ENCODE results near the gene LMF2.
"Not testable (repeated sequence)": the region's sequence is repeated elsewhere in the genome, so short reads cannot be mapped to it uniquely, and the experiment has no call there.

Gene LMF2, protein sequence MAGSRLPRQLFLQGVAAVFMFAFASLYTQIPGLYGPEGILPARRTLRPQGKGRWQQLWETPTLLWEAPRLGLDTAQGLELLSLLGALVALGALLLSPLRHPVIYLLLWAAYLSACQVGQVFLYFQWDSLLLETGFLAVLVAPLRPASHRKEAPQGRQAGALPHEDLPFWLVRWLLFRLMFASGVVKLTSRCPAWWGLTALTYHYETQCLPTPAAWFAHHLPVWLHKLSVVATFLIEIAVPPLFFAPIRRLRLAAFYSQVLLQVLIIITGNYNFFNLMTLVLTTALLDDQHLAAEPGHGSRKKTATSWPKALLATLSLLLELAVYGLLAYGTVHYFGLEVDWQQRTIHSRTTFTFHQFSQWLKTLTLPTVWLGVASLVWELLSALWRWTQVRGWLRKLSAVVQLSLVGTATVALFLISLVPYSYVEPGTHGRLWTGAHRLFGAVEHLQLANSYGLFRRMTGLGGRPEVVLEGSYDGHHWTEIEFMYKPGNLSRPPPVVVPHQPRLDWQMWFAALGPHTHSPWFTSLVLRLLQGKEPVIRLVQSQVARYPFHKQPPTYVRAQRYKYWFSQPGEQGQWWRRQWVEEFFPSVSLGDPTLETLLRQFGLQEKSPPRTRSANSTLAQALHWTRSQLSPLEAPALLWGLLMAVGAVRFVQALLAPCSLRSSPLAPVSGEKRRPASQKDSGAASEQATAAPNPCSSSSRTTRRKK

GRCh38 chr22:50507421-50507990, at the start of gene LMF2:
Gene LMF2, minus strand, starts transcription at chr22:50507702. Its CDS starts 27 bp downstream, at chr22:50507675.
- peak; percentile 94 for DNase-seq

- DNase-seq, result no peak
These were observed 49.2 kb upstream of the LMF2 start for GRCh38 chr22:50556703-50557102.

DNA sequence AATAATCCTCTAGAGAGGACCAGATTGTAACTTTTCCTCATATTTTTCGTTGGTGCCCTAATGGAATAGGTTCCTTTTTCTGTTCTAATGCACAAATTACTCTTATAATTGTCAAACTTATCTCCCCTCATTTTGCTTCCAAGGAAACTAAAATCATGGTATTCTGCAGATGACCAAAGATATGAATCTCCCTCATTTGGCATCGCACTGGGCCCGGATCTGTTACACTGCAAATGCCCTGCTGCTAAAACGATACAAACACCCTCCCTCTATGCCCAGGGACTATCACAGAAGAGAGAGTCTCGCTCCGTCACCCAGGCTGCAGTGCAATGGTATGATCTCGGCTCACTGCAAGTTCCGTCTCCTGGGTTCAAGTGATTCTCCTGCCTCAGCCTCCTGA, 45.8 kb upstream of the LMF2 start:
- DNase-seq, result no peak

DNA sequence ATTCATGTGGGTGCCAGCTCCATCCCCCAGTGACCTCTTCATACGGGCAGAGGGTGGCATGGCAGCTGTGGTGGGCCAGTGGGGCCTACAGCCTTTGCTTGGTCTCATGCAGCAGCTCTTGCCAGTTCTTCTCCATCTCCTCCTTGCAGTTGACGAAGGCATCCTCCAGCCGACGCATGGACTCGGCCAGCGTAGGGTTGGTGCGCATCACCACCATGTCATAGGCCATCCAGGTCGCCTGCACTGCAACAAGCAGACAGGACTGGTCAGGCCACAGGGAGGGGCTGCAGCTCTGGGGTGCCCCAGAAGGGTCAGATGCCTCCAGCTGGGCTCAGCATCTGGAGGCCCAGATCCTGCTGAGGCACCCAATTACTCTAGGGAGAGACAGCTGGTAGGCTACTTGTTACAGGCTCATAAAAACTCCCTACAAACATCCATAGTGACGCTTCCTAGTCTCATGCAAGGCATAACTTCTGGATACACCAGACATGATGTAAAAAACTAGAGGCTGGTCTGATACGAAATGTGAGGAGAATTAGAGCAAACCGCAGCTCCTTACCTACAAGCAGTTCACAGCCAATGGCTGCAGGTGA, 43.8 kb upstream of the LMF2 start:
- no peak for DNase-seq

- DNase-seq, result no peak
These were observed 42.9 kb upstream of the LMF2 start for GRCh38 chr22:50550395-50550794.

- no peak for DNase-seq
These were observed 41.7 kb upstream of the LMF2 start for GRCh38 chr22:50548921-50549790.

DNA sequence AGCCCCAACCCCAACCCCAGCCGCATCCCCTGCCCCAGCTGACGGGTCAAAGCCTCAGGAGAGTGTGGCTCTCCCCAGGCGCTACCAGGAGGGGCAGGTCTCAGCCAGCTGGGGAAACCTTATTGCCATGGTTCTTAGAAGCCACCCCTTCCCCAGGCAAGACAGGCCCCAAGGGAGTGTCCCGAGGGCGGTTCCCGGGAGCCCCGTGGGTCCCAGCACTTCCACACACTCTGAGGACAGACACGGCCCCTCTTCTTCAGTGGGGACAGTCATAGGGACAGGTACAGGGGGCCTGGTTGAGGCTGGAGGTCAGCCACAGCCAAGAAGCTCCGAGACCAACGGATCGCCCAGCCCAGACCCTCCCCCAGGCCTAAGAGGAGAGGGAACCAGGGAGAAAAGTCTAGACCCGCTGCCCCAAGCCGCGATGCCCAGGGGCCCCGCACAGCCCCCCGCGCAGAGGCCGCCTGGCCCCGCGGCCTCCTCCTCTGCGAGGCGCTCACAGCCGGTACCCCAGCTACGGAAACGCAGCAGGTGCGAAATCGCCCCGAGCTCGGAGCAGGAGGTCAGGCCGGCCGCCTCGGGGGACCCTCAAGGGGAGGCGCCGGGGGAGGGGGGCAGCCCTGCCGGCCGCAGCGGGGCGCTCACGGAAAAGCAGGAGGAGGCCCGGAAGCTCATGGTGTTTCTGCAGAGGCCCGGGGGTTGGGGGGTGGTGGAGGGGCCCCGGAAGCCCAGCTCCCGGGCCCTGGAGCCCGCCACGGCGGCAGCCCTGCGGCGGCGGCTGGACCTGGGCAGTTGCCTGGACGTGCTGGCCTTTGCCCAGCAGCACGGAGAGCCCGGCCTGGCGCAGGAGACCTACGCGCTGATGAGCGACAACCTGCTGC, 40.8 kb upstream of the LMF2 start:
- DNase-seq, result peak; percentile 61

DNA sequence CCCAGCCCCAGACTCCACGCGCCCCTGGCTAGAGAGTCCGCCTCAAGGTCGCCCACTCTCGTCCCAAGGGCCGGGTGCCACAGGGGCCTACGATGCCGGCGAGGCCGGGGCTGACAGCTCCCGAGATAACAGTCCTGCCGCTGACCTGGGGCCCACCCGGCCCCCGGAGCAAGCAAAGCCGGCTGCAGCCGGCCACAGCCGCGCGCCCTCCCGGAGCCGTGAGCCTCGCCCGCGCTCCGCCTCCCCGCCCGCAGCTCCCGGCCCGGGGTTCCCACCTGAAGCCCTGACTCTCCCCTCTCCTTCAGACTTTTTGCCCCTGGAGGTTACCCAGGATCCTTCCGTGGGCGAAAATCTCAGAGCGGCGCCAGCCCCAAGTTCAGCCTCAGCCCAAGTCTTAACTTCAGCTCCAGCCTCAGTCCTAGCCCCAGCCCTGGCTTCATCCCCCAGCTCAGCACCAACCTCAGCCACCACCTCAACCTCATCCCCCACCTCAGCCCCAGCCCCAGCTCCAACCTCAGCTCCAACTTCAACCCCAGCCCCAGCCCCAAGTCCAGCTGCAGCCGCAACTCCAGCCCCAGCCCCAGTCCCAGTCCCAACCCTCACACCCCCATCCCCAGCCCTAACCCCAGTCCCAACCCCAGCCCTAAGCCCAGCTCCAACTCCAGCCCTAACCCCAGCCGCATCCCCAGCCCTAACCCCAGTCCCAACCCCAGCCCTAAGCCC, 39.9 kb upstream of the LMF2 start:
- no peak for DNase-seq

DNA sequence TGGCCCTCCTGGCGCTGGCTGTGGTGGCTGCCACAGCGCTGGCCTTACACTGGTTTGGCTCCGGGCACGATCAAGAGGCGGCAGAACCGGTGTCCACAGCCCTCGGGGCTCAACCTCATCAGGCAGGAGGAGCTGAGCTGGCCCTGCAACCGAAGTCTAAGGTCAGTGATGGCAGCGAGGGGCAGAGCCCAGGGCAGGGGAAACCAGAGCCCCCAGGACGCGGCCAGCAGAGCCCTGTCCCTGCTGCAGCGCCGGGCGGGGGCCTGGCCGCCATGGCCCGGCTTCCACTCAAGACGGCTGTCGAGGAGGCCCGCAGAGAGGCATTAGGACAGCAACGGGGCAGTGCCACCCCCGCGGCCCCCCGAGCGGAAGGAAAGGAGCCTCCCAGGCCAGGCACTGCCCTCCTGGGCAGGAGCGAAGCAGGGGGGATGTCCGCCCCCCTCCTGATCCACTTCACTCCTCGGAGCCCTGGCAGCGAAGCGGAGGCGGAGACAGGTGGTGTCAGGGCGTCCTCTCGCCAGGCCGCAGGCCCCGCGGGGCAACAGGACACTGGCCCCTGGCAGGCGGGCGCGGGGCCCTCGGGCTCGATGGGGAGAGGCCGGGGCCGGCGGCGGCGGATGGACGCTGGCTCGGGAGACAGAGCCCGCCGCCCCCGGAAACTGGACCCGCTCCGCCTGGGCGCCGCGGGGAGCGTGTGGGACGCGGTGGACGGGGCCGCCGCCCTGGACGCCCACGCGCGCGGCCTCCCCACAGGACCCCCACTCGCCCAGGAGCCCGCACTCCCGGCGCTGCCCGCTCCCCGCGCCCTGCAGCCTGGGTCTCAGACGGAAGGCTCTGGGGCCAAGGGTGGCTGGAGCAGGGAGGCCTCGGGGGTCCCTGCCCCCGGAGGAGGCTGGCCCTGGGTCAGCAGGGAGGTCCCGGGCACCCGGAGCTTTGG, 39.1 kb upstream of the LMF2 start:
- no peak for DNase-seq

DNA sequence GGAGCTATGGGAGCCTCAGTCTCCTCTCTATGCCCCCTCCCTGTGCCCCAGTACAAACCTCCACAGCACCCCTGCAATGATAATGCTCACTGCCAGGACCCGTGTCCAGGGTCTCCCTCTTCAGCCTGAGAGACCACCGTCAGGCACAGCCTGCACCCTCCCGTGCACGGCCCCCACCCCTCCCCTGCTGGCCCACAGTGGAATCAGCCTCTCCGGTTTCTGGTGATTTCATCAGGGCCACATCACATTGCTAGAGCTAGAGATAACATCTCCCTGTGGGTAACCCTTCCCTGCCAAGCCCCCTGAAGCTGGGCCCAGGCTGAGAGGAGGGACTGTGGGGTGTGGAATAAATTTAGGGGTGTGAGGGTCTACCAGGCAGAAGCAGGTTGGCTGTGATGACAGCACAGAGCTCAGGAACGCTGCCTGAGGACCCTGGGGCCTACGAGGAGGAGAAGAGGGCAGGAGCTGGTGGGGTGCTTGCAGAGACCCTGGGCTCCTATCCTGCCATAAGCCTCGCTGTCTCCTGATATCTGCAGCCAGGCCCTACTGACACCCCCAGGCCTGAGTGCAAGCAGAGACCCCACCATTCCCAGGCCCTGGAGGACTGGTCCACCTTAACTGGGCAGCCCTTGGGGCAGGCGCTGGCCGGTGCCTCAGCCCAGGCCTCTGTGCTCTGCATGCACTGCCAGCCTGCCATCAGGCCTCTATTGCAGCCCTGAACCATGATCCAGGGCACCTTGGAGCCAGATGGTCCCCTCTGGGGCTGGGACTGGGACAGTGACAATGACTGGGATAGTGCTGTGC, 38.2 kb upstream of the LMF2 start, which contains the start of gene KLHDC7B:
Gene KLHDC7B (plus strand): TSS at position 378 of the 804 bp plus-strand sequence. CDS start 345 bp downstream, at position 723.
- DNase-seq, result no peak

GRCh38 chr22:50544746-50545253, 37.3 kb upstream of the LMF2 start:
- no peak for DNase-seq

- peak; percentile 84 for DNase-seq
These were observed 36.7 kb upstream of the LMF2 start for GRCh38 chr22:50544078-50544745.

GRCh38 chr22:50542416-50542927, 35.0 kb upstream of the LMF2 start:
- DNase-seq, result no peak

DNA sequence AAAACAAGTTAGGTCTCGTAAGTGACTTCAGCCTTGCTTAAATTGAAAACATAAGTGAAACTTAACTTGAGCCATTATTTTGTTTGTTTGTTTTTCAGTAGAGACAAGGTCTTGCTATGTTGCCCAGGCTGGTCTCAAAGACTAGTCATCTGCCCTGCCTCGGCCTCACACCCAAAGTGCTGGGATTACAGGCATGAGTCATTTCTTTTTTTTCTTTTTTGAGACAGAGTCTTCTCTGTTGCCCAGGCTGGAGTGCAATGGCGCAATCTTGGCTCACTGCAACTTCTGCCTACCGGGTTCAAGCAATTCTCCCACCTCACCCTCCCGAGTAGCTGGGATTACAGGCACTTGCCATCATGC, 34.1 kb upstream of the LMF2 start:
- not testable (repeated sequence) for DNase-seq

GRCh38 chr22:50540381-50540780, 32.9 kb upstream of the LMF2 start:
- no peak for DNase-seq

GRCh38 chr22:50537765-50538164, 30.3 kb upstream of the LMF2 start:
- DNase-seq, result no peak

DNA sequence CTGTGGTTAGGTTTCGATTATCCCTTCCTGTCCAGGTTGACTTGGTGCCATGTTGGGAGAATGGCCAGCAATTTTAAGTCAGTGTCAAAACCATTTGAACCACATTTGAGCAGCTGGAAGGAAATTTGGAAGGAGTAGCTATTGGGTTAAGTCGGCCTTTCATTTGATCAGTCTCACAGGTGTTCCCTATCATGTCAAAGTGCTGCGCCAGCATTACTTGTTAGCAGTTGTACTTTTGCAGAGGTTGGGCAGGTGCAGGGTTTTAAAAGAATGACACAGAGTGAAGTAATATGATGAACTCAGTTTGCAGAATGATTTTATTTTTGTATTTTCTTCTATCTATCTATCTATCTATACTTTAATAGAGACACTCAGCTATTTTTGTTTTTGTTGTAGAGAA, 28.7 kb upstream of the LMF2 start:
- DNase-seq, result no peak

GRCh38 chr22:50535113-50535512, 27.6 kb upstream of the LMF2 start:
- DNase-seq, result no peak
